Liver (tissue), 9 donors: ENCODE data around the gene MICAL3. TPM values are rescaled to one million over a fixed set of nuclear protein-coding genes. Genes with fewer than 3 reads are reported as not detected.

ENCODE experiments used
- DNase-seq: peaks from one replicate; pipeline ENCODE4 v3.0.0-alpha.2; 2017; ENCODE audit warnings: low spot score
- H3K27ac ChIP-seq, 2 donors: one replicate each; pipeline ENCODE4 v1.7.0; 2013; ENCODE audit warnings: inconsistent platforms in 2 of 2, low read length in 2 of 2, control low read depth in 1 of 2, low read depth in 1 of 2, mild to moderate bottlenecking in 1 of 2
- H3K27me3 ChIP-seq, 4 donors: one replicate each; pipeline versions ENCODE4 v1.6.1 to v1.7.0; 2013; ENCODE audit warnings: low read length in 3 of 4, inconsistent platforms in 1 of 4, mild to moderate bottlenecking in 1 of 4, moderate library complexity in 1 of 4; ENCODE audit not compliant: control insufficient read depth in 4 of 4, insufficient read depth in 4 of 4
- H3K36me3 ChIP-seq, 4 donors: one replicate each; pipeline versions ENCODE4 v1.6.1 to v1.7.0; 2013; ENCODE audit warnings: low read length in 3 of 4, mild to moderate bottlenecking in 3 of 4, low read depth in 1 of 4, moderate library complexity in 1 of 4; ENCODE audit not compliant: control insufficient read depth in 4 of 4, insufficient read depth in 3 of 4
- H3K4me1 ChIP-seq, 4 donors: one replicate each; pipeline versions ENCODE4 v1.6.1 to v1.7.0; 2013; ENCODE audit warnings: low read length in 3 of 4, mild to moderate bottlenecking in 3 of 4, moderate library complexity in 1 of 4; ENCODE audit not compliant: control insufficient read depth in 4 of 4, insufficient read depth in 4 of 4
- H3K4me3 ChIP-seq, 3 donors: one replicate each; pipeline versions ENCODE4 v1.6.1 to v1.7.0; 2013; ENCODE audit warnings: low read length in 3 of 3, control low read depth in 1 of 3, low read depth in 1 of 3, mild to moderate bottlenecking in 1 of 3
- H3K9ac ChIP-seq, 2 donors: one replicate each; pipeline ENCODE4 v1.7.0; 2013; ENCODE audit warnings: low read length in 2 of 2, mild to moderate bottlenecking in 2 of 2, moderate library complexity in 2 of 2, control low read depth in 1 of 2, low read depth in 1 of 2
- H3K9me3 ChIP-seq, 4 donors: one replicate each; pipeline versions ENCODE4 v1.6.1 to v1.7.0; 2013; ENCODE audit warnings: low read length in 3 of 4; ENCODE audit not compliant: control insufficient read depth in 4 of 4
- EGR1 ChIP-seq, 2 donors: IDR thresholded peaks; 2 replicates each; pipeline ENCODE4 v1.6.1; 2016 to 2018; ENCODE audit warnings: antibody characterized with exemption in 2 of 2, low read depth in 2 of 2
- FOXA1 ChIP-seq: IDR thresholded peaks from 2 replicates; pipeline ENCODE4 v1.6.1; 2016; ENCODE audit warnings: antibody characterized with exemption
- FOXA2 ChIP-seq: IDR thresholded peaks from 2 replicates; pipeline ENCODE4 v1.6.1; 2016; ENCODE audit warnings: antibody characterized with exemption
- GABPA ChIP-seq, 2 donors: IDR thresholded peaks in 1 of 2; conservative IDR thresholded peaks in 1 of 2; 2 replicates each; pipeline ENCODE4 v1.6.1; 2016; ENCODE audit warnings: antibody characterized with exemption in 2 of 2, mild to moderate bottlenecking in 1 of 2, moderate library complexity in 1 of 2
- HNF4A ChIP-seq, 2 donors: conservative IDR thresholded peaks; 2 replicates each; pipeline ENCODE4 v1.6.1; 2016; ENCODE audit warnings: antibody characterized with exemption in 2 of 2, mild to moderate bottlenecking in 2 of 2
- HNF4G ChIP-seq: IDR thresholded peaks from 2 replicates; pipeline ENCODE4 v1.6.1; 2016; ENCODE audit warnings: antibody characterized with exemption
- JUND ChIP-seq, 2 donors: IDR thresholded peaks; 2 replicates each; pipeline ENCODE4 v1.6.1; 2016; ENCODE audit warnings: antibody characterized with exemption in 2 of 2
- NR2F2 ChIP-seq: IDR thresholded peaks from 2 replicates; pipeline ENCODE4 v1.6.1; 2016; ENCODE audit warnings: antibody characterized with exemption
- RAD21 ChIP-seq, 2 donors: IDR thresholded peaks; 2 replicates each; pipeline ENCODE4 v1.6.1; 2016; ENCODE audit warnings: antibody characterized with exemption in 2 of 2, mild to moderate bottlenecking in 2 of 2
- SP1 ChIP-seq: IDR thresholded peaks from 2 replicates; pipeline ENCODE4 v1.6.1; 2018; ENCODE audit warnings: antibody characterized with exemption, mild to moderate bottlenecking
- TAF1 ChIP-seq: conservative IDR thresholded peaks from 2 replicates; pipeline ENCODE4 v1.6.1; 2016; ENCODE audit warnings: antibody characterized with exemption, mild to moderate bottlenecking
- YY1 ChIP-seq: IDR thresholded peaks from 2 replicates; pipeline ENCODE4 v1.6.1; 2016; ENCODE audit warnings: antibody characterized with exemption, mild to moderate bottlenecking
- WGBS: extraction: QIAGEN DNeasy Blood & Tissue Kit; methylation state at CpG from one replicate; pipeline ENCODE4 v1.1.7; 2013; 5-methylcytosine and 5-hydroxymethylcytosine counted together
- polyA plus RNA-seq, 2 donors: library from polyadenylated mRNA; stranded (reverse) in 1 of 2; unstranded in 1 of 2; fragments of 200-250 nt in 1 of 2; fragments of >200 nt in 1 of 2; fragmentation: Nextera tagmentation in 1 of 2; extraction: Ambion mirVana in 1 of 2; gene quantifications; one replicate each; pipeline versions ENCODE4 v1.2.1 to v1.2.3, GENCODE V29; 2013 to 2015
- total RNA-seq, 2 donors: library from RNA; depleted of rRNA; stranded (reverse); fragments of >200 nt; gene quantifications; one replicate each; pipeline ENCODE4 v1.2.3, GENCODE V29; 2014
- TF ChIP-seq, protein P1 (sequence below): fragments of 150-350 bp; IDR thresholded peaks from 2 replicates; pipeline ENCODE4 v1.5.1; 2017; ENCODE audit warnings: improper control_type of control experiment, low read depth, low read length; ENCODE audit not compliant: missing input control
- TF ChIP-seq, protein P2 (sequence below): IDR thresholded peaks from 2 replicates; pipeline ENCODE4 v1.6.1; 2016; ENCODE audit warnings: antibody characterized with exemption, mild to moderate bottlenecking
- TF ChIP-seq, protein P3 (sequence below): IDR thresholded peaks from 2 replicates; pipeline ENCODE4 v1.6.1; 2016; ENCODE audit warnings: antibody characterized with exemption
- TF ChIP-seq, protein P4 (sequence below): IDR thresholded peaks from 2 replicates; pipeline ENCODE4 v1.6.1; 2016; ENCODE audit warnings: antibody characterized with exemption
- TF ChIP-seq, protein P5 (sequence below): IDR thresholded peaks from 2 replicates; pipeline ENCODE4 v1.6.1; 2016; ENCODE audit warnings: antibody characterized with exemption
- donor health status: healthy.
- donor health status: healthy.
- donor health status: healthy.
- donor health status: healthy.
- donor health status: healthy.

The MICAL3 gene
- total and polyA plus RNA-seq, 4 donors, result 6.4 to 38.4 (median 23.4) TPM

DNA sequence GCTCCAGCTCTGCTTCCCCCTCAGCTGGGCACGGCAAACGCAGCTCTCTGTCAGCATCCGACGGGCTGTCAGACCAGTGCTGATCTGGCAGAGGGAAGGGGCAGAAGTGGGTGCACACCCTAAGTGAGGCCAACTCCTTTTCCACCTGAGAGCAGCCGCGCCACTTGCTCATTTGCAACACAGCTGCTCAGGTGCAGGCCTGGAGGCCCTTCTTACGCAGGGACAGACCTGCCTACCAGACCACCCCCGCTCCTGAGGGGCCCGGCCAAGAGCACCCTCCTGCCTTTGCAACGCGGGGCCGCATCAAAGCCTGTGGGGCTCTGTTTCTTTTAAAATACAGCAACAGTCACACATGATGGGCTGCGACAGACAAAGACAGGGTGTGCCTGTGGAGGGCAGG, 202.3 kb downstream of the MICAL3 start:
- TF ChIP-seq HNF4A (conservative IDR thresholded peaks at IDR 0.05) (no peak), JUND (IDR thresholded peaks at IDR 0.05) (no peak), NR2F2 (no peak), FOXA2 (no peak), GABPA (IDR thresholded peaks at IDR 0.05 in 1 of 2, conservative IDR thresholded peaks at IDR 0.05 in 1 of 2) (no peak), EGR1 (IDR thresholded peaks at IDR 0.05; ENCODE audit: low read depth in 2 of 2) (no peak), YY1 (no peak), TAF1 (no peak), HNF4G (no peak)
- TF ChIP-seq, protein P1, sequence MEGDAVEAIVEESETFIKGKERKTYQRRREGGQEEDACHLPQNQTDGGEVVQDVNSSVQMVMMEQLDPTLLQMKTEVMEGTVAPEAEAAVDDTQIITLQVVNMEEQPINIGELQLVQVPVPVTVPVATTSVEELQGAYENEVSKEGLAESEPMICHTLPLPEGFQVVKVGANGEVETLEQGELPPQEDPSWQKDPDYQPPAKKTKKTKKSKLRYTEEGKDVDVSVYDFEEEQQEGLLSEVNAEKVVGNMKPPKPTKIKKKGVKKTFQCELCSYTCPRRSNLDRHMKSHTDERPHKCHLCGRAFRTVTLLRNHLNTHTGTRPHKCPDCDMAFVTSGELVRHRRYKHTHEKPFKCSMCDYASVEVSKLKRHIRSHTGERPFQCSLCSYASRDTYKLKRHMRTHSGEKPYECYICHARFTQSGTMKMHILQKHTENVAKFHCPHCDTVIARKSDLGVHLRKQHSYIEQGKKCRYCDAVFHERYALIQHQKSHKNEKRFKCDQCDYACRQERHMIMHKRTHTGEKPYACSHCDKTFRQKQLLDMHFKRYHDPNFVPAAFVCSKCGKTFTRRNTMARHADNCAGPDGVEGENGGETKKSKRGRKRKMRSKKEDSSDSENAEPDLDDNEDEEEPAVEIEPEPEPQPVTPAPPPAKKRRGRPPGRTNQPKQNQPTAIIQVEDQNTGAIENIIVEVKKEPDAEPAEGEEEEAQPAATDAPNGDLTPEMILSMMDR, result no peak
- TF ChIP-seq, protein P2, sequence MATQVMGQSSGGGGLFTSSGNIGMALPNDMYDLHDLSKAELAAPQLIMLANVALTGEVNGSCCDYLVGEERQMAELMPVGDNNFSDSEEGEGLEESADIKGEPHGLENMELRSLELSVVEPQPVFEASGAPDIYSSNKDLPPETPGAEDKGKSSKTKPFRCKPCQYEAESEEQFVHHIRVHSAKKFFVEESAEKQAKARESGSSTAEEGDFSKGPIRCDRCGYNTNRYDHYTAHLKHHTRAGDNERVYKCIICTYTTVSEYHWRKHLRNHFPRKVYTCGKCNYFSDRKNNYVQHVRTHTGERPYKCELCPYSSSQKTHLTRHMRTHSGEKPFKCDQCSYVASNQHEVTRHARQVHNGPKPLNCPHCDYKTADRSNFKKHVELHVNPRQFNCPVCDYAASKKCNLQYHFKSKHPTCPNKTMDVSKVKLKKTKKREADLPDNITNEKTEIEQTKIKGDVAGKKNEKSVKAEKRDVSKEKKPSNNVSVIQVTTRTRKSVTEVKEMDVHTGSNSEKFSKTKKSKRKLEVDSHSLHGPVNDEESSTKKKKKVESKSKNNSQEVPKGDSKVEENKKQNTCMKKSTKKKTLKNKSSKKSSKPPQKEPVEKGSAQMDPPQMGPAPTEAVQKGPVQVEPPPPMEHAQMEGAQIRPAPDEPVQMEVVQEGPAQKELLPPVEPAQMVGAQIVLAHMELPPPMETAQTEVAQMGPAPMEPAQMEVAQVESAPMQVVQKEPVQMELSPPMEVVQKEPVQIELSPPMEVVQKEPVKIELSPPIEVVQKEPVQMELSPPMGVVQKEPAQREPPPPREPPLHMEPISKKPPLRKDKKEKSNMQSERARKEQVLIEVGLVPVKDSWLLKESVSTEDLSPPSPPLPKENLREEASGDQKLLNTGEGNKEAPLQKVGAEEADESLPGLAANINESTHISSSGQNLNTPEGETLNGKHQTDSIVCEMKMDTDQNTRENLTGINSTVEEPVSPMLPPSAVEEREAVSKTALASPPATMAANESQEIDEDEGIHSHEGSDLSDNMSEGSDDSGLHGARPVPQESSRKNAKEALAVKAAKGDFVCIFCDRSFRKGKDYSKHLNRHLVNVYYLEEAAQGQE, result no peak
- TF ChIP-seq, protein P3, sequence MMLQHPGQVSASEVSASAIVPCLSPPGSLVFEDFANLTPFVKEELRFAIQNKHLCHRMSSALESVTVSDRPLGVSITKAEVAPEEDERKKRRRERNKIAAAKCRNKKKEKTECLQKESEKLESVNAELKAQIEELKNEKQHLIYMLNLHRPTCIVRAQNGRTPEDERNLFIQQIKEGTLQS, result no peak
- TF ChIP-seq, protein P4, sequence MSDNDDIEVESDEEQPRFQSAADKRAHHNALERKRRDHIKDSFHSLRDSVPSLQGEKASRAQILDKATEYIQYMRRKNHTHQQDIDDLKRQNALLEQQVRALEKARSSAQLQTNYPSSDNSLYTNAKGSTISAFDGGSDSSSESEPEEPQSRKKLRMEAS, result no peak
- TF ChIP-seq, protein P5, sequence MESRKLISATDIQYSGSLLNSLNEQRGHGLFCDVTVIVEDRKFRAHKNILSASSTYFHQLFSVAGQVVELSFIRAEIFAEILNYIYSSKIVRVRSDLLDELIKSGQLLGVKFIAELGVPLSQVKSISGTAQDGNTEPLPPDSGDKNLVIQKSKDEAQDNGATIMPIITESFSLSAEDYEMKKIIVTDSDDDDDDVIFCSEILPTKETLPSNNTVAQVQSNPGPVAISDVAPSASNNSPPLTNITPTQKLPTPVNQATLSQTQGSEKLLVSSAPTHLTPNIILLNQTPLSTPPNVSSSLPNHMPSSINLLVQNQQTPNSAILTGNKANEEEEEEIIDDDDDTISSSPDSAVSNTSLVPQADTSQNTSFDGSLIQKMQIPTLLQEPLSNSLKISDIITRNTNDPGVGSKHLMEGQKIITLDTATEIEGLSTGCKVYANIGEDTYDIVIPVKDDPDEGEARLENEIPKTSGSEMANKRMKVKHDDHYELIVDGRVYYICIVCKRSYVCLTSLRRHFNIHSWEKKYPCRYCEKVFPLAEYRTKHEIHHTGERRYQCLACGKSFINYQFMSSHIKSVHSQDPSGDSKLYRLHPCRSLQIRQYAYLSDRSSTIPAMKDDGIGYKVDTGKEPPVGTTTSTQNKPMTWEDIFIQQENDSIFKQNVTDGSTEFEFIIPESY, result no peak
- H3K36me3 ChIP-seq, result peaks cover 16 to 54% (median 22%) of the 10 kb centered on the region in 4 donors
- H3K27me3 ChIP-seq, result no peaks in the 10 kb centered on the region

DNA sequence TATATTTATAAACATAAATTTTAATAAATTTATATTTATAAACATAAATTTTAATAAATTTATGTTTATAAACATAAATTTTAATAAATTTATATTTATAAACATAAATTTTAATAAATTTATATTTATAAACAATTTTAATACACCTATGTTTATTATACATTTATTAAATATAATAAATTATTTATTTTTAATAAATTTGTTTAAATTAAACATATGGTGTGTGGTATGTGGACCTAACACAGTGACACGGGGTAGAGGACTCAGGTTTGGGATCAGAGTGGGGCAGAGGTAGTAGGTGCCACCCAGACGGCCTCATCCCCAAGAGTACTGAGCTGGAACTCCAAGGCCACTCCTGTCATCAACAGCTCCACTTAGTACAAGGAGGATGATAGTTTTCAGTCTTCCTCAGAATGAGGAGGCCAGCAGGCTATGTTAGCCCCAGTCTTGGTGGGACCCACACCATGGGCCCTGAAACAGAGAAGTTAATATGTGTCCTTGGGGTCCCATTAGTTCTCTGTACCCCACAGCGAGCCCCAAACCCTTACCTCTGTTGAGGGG, 203.4 kb downstream of the MICAL3 start:
- 96% methylated on average over 3 of the region's 3 CpGs for WGBS
- no peaks in the 10 kb centered on the region for H3K27me3 ChIP-seq
- H3K36me3 ChIP-seq, result peaks cover 19 to 61% (median 30%) of the 10 kb centered on the region in 4 donors
- H3K27ac ChIP-seq, result no peak overlapping the region
- no peak overlapping the region for H3K9ac ChIP-seq
- DNase-seq, result no peak
- no peaks in the 10 kb centered on the region for H3K9me3 ChIP-seq
- H3K4me1 ChIP-seq, result no peaks in the 10 kb centered on the region
- H3K4me3 ChIP-seq, result no peak overlapping the region
- TF ChIP-seq NR2F2, result no peak
- TF ChIP-seq, protein P1, result no peak
- TF ChIP-seq YY1, result no peak
- TF ChIP-seq SP1, result no peak
- TF ChIP-seq RAD21 (IDR thresholded peaks at IDR 0.05), result no peak
- TF ChIP-seq HNF4A (conservative IDR thresholded peaks at IDR 0.05), result no peak
- no peak for TF ChIP-seq TAF1
- no peak for TF ChIP-seq FOXA1
- TF ChIP-seq, protein P3, result no peak

More for the DNA sequence above, 202.3 kb downstream of the MICAL3 start:
- Histone ChIP-seq H3K9me3 (no peaks in the 10 kb centered on the region), H3K9ac (no peak overlapping the region), H3K4me1 (no peaks in the 10 kb centered on the region), H3K4me3 (no peak overlapping the region), H3K27ac (no peak overlapping the region)
- 98% methylated on average over 13 of the region's 13 CpGs for WGBS
- no peak for DNase-seq
